Inflammatory macrophage (primary cell): ENCODE results near the gene GREB1.

Experiments
- DNase-seq, 2 donors: peaks; one replicate each; pipeline ENCODE4 v3.0.0-alpha.2; 2020 to 2022

GREB1 gene

DNA sequence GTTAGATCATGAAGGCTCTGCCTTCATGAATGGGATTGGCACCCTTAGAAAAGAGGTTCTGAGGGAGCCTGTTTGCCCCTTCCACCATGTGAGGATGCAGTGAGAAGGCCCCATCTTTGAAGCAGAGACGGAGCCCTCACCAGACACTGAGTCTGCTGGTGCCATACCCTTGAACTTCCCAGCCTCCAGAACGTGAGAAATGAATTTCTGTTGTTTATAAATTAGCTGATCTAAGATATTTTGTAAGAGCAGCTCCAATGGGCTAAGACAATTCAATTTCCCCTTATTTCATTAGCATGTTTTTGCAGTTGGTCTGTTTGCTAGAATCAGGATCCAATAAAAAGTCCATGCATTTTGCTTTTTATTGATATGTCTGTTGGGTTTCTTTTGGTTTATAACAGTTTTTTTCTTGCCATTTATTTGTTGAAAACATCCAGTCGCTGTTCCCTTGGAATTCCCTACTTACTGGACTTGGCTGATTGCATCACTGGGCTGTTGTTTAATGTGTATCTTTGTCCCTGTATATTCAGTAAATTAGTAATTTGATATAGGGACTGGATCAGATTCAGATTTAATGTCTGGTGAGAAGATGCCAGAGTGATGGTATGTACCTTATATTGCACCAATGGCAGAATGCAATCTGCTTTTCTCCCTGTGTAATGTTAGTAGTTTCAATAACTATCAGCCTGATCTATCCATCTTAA, 24.0 kb upstream of the GREB1 start:
- no peak for DNase-seq

DNA sequence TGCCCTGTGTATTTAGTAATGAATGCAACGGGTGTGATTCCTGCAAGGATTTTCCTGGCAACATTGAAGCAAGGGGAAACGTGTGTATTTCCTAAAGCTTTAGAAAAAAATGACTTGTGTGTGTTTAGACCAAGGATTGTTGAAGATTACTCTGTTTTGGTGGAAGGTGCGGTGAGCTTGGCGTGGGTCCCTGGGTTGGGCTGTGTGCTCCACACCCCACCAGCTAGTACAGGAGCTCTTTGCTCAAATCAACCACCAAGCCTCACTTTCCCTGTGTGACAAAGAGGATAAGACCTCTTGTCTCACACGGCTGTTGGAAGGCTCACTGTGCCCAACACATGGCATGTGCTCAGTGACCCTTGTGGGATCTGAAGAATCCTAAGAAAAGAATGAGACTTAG, 21.4 kb upstream of the GREB1 start:
- no peak for DNase-seq

DNA sequence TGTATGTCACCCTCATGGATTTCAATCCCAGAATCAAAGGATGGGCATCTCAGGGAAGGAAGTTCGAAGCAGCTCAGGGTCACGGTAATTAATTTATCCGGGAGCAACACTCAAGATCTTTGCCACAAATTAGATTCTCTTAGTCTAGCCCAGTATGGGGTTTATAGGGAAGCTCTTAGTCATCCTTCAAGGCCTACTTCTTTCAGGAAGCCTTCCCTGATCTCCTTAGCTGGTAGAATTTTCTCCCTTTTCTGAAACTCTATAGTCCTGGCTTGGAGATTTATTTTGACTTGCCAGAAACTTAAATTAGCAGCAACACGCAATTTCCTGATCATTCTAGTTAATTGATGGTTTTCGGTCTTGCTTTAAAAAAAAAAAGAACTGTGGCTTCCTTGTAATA, 20.5 kb upstream of the GREB1 start:
- no peak for DNase-seq

DNA sequence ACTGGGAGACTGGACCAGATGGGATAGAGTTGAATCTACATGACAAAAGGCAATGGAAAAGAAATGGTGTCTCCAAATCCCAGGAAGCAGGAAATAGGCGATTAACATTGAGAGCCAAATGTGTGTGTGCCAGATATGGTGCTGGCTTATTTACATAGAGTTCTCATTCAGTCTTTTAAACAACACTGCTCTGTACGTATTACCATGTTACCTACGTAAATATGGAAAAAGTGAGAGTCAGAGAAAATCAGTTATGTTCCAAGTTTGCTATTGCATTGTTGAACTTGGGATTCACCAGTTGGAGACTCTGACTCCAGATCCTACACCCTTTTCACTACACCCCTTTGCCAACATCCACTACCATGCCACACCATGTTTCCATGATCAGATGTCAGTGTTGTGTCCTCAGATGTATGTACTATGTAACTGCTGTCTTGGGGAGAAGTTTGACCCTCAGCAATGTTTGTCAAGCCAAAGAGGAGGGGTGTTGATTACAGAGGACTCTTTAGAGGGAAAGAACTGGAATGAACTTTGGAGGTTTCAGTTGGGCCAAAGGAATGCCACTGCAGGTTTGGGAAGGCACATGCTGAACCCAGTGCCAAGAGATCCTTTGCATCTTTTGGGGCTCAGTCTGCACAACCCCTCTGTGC, 19.6 kb upstream of the GREB1 start:
- no peak for DNase-seq

DNA sequence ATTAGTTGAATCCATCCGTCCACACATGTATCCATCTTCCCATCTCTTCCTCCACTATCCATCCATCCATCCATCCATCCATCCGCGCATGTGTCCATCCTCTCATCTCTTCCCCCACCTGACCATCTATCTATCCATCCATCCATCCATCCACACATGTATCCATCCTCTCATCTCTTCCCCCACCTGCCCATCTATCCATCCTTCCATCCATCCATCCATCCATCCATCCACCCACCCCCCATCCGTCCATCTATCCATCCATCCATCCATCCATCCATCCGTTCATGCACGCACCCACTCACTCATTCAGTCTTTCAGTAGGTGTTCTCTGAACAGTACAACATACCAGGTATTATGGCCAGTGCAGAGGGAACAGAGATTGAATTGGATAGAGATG, 18.9 kb upstream of the GREB1 start:
- no peak for DNase-seq

DNA sequence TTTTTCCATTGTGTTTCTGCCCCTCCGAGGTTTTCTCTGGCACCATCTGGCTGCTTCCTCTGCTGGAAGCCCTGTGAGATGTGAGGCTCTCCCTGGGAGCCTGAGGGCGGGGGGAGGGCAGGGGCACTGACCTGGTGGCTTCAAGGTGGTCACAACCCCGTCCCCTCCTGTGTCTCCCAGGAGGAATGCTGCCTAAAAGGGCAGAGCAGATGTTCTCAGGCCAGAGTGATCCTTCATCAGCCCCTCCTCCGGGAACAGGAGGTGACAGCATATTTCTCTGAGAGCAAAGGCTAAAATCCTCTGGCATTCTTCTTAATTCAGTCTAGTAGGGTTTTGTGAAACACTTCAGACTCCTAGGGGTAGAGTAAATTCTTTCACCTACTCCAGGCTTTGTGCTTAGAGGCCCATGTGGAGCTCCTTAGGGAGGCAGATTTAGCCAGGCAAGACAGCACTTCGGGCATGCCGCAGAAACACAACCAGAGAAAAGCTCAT, 18.3 kb upstream of the GREB1 start:
- no peak for DNase-seq

DNA sequence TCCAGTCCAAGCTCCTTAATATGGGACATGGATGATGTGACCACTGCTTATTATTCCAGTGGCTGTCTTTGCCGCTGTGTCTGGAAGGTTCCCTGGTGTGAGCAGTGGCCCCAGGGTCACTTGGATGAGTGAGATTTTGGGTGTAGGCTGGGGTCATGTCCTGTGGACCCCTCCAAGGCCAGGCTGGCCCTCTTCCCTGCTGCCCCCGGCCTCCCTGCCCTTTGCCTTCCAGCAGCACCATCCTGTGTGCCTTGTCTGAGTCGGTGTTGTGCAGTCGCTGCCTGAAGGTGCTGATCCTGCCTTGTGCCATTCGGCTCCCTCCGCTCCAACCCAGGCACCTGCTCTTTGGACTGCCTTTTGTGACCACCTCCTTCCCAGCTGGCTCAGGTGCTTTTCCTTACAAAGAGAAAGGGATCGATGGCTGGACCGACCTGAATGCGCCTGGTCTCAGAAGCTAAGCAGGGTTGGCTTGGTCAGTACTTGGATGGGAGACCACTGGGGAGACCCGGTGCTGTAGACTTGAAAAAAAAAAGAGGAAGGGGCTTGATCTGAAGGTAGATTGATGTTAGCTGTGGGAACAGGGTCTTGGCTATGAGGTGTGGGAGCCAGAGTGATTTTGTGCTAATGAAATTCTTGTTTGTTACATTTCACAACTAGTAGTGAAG, 16.7 kb upstream of the GREB1 start:
- no peak for DNase-seq

DNA sequence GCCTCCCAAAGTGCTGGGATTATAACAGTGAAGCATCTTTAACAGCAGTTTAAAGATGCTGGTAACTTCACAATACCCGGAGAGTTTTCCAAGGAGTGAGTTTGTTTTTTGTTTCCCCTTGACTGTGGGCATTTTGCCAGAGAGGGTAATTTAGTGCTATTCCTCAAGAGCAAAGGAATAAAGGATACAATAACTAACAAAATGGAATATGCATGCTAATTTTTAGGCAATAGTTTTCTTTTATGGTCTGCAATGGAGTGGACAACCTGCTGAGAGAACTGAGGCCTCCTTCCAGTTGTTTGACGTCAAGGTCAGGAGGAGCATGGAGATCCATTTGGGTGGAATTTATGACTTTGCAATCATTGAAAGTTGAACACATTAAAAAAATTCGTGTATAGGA, 15.9 kb upstream of the GREB1 start:
- DNase-seq, result no peak

DNA sequence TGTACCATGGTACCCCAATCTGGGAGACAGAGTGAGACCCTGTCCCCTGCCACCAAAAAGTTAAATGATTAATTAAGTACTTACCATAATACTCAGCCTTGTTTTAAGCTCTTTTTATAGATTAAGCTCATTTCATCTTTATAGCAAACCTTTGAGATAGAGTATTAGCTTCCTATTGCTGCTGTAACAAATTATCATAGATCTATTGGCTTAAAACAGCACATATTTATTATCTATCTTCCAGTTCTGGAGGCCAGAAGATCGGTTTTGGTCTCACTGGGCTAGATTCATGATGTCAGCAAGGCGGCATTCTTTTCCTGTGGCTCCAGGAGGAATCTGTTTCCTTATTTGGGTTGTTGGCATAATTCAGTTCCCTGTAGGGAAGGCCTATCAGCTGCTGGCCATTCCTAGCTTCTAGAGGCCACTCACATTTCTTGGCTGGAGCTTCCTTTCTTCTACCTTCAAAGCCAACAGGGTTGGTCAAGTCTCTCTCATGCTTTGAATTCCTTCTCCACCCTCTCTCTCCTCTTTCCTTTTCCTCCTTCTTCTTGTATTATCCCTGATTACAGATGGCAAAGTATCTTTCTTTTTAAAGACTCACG, 13.7 kb upstream of the GREB1 start:
- no peak for DNase-seq

DNA sequence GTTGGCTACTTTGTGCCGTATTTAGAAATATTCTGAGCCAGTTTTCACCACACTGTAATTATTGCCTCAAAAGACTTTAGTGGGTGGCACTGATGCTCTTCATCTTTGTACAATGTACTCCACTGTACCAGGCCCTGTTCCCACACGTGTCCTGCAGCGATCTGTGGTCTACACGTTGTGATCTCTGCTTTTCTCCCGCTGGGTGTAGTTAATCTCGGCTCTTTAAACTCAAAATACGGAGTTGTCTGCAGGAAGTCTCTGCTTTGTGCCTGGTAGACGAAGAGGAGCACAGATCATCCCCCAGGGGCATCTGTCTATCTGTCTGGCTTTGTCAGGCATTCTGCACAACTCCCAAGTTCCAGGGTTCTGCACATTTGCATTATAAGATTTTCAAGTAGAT, 12.1 kb upstream of the GREB1 start:
- DNase-seq, result no peak

DNA sequence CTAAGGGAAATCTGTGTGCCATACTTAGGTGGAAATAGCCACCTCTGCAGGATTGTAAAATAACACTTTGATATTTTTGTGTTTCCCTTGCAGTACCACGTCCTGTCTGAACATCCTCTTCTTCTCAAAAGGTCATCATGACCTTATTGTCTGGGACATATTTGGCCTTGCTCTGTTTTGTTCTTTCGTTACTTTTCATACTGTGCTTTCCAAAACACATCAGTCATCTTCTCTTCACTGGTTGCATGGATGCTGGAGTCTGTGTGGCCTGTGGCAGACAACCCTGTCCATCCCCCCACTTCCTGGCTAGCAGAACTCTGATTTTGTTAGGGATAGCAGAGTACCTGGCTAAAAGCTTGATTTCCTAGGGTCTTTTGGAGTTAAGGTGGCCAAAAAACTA, 9.4 kb upstream of the GREB1 start:
- DNase-seq, result no peak

DNA sequence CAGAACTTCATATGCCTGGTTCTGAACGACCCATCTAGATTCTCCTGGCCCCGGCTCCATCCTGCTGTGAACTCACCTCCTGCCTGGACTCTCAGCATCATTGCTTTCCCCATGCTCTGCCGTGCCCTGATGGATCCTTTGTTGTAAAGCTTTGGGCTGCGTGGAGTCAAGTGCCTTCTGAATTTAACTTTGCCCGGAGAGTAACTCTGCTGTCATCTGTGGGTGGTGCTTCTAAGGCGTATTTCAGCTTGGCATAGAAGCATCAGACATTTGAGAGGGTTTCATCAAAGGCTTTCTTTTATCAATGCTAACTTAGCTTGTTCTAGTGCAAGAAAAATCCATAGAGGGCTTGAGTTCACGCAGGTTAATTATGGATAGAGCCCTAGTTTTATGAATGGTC, 8.1 kb upstream of the GREB1 start:
- no peak for DNase-seq

DNA sequence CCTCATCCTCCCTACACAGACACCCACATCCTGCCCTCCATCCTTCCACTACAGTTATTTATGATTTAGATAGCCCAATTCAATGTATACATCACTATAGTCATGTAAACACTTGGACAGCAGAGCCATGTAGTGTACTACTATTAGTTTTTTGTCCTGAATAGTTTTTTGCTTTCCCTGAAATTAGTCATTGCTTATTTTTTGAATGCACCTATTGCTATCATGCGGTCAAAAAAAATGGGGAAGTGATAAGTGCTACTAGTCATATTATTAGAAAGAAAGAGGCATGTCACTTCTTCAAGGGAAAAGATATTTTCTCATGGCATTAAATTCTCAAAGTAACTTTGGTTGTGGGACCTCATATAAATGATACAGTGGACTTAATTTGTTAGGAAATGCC, 6.8 kb upstream of the GREB1 start:
- DNase-seq, result no peak

DNA sequence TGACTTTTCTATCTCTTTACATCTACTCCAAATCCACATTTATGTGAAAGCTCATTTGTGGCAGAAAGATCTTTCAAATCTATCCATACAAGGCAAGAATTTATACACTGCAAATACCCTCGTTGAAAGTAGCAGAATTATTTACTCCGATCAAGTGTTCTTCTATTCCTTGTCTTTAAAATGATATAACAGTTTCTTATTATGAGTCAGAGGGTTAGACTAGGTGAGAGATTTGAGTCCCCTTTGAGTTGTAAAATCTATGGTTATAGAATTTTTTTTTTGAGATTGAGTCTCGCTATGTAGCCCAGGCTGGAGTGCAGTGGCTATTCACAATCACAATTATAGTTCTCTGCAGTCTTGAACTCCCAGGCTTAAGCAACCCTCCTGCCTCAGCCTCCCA, 5.6 kb upstream of the GREB1 start:
- no peak for DNase-seq

DNA sequence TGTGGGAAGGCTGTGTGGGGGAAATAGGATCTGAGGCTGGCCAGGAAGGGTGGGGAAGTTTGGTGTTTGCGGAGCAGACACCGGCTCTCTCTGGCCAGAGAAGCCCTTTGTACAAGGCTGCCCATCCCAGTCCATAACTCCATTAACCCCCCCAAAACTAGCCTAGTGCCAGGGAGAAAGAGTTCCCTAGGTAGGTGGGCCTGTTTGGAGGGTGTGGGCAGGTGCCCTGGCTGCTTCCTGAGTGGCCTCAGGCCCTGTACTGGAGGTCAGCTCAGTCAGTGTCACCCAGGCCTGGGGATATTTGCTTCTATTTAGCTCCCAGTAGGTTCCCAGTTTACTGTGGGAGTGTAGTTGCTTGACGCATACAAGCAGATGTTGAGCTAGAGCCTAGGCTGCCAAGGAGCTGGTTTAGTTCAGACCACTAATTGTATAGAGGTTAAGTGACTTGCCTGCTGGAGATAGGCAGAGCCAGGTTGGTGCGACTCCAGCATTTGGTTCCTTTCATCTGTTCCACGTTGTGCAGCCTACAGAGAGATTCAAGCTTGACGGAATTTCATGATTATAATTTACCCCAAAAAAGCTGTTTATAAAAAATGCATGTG, 2.9 kb upstream of the GREB1 start:
- DNase-seq, result no peak

DNA sequence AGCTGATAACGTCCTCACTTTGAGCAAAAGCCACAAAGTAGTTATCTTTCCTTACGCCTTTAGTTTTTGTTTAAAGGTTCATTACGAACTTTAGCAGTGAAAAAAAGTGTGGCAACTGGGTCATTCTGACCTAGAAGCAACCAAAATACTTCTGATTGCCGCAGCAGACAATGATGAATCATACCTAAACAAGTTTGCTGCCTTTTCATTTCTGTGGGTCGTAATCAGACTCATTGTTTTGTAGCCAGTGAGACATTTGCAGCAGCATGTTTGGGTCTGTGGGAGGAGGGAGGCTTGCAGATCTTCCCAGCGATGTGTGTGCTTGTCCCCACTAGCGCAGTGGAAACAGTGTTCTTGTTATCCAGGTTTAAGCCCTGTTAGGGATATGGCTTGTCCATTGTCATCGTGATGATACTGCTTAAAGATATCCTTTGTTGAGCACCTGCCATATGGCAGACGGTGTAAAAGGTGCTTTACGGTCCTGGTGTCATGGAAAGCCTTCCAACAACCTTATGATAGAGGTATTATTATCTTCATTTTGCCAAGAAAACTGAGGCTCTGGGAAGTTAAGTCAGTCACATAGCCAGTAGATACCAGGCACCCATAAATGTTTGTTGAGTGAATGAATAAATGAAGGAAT, 1.3 kb upstream of the GREB1 start:
- DNase-seq, result no peak

DNA sequence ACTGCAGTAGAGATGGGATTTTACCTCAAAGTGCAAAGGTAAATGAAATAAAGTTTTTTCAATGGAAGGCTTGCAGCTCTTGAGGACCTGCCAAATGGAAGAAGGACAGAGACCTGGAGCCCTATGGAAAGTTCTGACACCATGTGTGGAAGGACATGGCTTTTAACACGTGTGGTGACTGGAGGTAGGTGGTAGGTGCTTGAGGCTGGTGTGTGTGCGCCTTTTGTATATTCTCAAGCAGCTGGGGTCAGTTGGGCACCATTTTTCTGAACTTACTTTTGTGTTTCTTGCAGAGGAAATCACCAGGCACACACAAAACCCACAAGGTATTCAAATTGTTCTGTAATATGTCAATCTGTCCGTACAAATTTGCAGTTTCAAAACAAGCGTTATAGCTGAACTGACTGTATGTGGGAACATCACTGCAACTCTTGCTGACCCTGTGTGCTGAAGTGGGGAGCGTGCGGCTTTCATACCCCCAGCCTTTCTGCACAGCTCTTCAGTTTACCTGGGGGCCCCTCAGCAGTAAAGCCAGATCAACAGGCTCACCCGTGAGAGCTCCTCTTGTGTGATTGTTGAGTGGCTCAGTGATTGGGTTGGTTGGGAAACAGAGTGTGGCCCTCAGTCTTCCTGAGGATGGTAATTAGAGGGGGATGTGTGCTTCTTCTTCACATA, 363 bp downstream of the GREB1 start:
- DNase-seq, result no peak

DNA sequence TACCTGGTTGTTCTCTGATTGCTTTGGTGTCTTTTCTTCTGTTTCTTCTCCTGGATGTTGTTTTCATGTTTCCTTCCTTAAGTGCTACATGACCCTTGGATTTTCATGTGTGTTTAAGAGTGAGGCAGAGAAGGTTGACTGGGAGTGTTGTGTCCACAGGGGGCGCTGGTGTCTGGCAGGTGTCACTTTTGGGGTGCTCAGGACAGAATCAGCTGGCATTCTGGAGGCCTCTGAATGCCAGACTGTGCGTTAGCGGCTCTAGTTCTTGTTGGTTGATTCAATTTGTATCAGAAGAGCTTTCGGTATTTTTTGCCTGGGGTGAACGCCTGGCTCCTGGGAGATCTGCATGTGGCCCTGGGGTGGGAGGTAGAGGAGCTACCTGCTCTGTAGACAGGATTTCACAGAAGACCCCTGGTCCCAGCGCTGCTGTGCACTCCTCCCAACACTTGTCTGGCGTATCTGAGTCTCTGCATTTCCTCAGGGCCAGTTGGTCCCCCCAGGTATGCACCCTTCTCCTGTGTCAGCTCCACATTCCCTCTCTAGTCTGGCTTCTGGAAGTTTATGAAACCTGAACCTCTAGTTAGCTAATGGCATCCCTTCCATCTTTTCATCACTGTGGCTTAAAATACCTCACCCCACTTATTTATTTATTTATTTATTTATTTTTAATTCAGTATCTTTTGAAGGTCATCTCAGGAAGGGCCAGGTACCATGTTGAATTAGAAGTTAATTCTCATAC, 1.1 kb downstream of the GREB1 start:
- DNase-seq, result no peak

DNA sequence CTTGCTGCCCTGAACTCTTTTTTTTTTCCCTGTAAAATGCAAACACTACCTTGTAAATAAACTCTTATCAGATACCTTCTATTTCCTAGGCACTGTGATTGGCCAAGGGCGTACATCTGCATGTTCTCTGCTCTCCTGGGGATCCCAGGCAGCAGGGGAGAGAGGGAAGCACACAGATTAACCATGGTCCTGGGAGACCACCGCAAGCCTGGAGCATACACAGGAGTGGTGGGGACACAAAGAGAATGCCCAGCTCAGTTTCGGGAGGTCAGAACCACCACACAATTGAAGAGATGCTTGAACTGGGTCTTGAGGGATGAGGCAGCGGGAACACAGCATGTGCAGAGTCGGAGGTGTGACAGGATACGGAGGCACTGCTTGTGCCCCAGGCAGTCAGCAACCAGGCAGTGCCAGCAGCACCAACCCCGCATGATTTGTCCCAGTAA, 2.1 kb downstream of the GREB1 start:
- no peak for DNase-seq

DNA sequence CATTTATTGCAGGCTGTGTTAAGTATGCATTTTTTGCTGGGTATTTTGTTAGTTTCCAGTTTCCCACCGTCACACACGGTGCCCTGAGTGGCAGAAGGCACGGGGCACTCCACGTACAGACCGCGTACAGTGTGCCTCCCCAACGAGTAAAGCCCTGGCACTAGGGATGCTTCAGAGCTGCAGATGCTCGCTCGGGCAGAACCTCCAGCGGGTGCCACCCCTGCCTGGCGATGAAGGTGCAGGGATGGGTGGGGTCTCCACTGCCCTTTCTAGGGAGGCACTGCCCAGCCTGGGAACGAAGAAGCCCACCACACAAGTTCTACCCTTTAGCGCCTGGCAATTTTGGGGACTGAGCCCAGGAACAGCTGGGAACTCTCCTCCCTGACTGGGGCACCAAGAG, 4.1 kb downstream of the GREB1 start:
- no peak for DNase-seq
